22Rv1 (cell line): ENCODE data around the gene MT1E.

Source experiments
- ZFX ChIP-seq: fragments of 450-650 bp; IDR thresholded peaks from 2 replicates; pipeline ENCODE4 v1.6.1; 2017; ENCODE audit warnings: antibody characterized with exemption, borderline replicate concordance
- TF ChIP-seq, protein P1 (sequence below): fragments of 450-650 bp; IDR thresholded peaks from 2 replicates; pipeline ENCODE4 v1.5.1; 2017; ENCODE audit warnings: mild to moderate bottlenecking

DNA sequence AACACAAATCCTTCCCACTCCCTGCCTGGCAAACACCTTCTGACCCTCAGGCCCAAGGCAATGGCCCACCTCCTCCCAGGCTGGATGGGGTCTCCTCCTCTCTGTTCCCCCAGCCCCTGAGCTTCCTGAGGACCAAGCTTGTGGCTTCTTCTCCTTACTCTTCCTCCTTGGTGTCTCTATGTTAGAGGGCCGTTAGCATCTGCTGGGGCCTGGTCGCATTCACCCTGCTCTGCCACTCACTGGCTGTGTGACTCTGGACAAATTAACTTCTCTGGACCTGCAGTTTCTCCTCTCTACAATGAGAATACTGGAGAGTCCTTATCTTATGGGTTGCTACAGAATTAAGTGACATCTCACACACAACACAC lies 17.9 kb upstream of the MT1E start:
- TF ChIP-seq, protein P1, sequence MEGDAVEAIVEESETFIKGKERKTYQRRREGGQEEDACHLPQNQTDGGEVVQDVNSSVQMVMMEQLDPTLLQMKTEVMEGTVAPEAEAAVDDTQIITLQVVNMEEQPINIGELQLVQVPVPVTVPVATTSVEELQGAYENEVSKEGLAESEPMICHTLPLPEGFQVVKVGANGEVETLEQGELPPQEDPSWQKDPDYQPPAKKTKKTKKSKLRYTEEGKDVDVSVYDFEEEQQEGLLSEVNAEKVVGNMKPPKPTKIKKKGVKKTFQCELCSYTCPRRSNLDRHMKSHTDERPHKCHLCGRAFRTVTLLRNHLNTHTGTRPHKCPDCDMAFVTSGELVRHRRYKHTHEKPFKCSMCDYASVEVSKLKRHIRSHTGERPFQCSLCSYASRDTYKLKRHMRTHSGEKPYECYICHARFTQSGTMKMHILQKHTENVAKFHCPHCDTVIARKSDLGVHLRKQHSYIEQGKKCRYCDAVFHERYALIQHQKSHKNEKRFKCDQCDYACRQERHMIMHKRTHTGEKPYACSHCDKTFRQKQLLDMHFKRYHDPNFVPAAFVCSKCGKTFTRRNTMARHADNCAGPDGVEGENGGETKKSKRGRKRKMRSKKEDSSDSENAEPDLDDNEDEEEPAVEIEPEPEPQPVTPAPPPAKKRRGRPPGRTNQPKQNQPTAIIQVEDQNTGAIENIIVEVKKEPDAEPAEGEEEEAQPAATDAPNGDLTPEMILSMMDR = no peak
- TF ChIP-seq ZFX = no peak
